ENCODE data around the gene YLPM1.

YLPM1 gene

DNA sequence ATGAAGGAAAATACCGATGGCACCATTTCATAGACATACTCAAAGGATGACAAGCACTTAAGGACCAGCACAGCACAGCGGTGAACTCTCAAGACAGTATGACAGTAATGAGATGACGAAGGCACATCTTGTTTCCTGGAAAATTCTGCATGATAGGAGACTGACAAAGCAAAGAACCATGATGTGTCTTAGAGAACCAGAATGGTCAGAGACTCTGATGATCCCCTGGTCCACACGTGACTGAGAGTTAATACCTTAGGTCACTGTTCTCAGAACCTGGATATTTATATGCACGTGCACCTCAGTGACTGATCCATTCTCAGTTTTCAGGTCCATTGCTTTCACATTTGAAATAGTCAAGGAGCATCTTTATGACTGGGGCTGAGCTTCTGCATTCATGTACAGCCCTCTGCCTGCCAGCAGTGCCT is 77.5 kb downstream of the YLPM1 start:
- no peak for DNase-seq (ENCODE audit: low read depth)

DNA sequence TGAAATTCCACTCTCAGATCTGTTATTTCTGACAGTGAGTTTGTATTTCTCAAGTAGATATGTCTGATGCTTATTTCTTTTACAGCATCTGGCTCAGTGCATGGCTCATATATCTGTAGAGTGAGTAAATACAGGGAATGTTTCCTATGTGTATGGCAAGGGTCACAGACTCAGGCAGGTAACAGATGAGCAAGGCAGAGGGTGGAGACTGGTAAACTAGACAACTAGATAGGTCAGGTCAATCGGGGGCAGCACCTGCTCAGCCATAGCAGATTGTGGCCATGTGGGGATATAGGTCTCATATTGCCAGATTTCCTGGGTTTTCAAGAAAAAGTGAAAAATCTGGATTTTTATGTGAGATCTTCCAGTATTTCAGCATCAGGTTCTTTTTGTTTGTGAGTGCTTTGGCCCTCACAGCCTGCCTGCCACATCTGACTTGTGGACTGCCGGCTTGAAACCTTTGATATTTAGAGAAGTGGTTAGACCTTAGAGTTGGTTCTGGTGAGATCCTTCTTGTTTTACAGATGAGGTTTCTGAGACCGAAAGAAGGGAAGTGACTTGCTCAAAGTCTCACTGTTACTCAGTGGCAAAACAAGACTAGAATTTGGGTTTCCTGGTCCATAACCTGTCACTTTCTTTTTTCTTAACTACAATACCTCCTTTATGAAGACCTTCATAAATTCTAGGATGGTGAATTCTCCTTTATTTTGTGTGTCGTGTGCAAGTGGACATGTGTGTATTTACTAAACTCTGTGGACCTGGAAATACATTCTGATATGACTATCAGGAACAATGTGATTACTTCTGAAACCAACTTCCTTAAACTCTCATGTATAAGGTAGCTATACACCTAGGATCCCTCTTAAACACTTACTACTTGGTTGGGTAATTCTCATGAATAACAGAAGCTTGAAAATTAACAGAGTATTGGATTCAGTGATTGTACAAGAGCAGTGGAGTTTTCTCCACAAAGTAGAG is 78.4 kb downstream of the YLPM1 start:
- no peak for DNase-seq (ENCODE audit: low read depth)

DNA sequence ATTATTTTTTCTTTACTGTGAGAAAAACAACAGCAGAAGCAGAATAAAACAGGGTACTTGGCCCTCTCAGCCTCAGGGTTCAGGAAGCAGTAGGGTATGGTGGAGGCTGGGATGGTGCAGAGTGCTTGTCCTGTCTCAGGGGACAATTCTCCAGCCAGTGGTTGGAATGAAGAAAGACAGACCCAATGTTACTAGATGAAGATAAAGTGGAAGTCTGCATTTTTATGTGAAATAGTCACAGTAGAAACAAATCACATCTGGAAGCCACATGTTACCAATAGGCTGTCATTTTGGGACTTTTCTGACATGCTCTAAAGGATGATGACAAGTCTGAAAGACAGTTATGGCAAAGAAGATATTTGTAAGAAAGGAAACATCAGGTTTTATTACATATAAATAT is 80.5 kb downstream of the YLPM1 start:
- DNase-seq (ENCODE audit: low read depth), result no peak

DNA sequence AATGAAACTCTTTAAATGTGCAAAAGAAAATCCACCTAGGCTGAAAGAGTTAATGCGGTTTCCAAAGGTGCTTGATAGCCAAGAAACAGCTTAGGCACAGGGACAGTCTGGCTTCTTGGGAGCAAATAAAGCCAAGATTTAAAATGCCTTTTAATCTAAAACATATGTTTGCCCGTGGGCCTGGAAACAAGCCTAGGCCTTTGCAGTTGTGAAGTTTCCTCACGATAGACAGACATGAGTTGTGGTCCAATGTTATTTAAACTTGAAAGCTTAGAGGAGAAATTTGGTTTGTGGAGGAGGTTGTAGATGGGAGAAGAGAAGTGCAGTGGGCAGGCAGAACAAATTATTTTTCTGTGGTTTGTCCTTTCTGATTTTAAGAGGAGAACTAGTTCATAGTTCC is 83.1 kb downstream of the YLPM1 start:
- no peak for DNase-seq (ENCODE audit: low read depth)

DNA sequence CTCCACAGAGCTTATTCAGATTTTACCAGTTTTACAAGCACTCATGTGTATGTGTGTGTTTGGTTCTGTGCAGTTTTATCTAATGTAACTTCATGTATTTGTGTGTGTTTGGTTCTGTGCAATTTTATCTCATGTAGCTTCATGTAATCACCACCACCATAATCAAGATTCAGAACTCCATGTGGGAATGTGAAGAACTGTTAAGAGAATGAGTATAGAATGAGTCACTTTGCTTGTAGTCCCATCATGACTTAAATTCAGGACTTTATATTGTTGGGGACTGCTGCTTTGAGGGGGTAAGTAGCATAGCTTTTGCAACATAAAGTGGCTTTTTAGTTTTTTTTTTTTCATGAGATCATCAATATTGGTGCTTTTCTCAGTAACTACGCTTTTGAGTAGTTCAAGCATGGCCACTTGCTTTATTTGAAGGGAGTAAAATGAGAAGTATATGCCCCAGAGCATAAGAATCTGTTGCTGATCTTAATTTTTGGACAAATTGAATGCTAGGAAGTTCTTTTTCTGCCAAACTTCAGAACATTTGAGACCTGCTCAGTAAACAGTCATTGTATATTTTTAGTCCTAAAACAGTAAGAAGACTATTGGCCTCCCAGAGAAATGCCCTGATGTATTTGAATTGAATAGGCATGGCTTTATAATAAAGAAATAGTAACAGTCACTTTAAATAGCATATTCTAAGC is 84.0 kb downstream of the YLPM1 start:
- peak; percentile 55 for DNase-seq (ENCODE audit: low read depth)

DNA sequence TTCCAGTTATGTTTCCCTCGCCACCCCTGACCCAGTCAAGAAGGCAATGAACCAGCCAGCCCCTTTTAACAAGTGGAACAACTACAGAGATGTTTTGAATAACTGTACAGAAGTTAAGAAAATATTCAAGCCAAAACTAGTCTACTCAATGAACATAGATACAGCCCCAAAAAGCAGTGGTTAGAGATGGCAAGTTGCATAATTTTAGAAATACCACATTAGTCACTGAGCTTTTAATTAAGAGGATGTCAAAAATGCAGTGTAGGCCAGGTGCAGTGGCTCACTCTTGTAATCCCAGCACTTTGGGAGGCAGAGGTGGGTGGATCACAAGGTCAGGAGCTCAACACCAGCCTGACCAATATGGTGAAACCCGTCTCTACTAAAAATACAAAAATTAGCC is 85.7 kb downstream of the YLPM1 start:
- DNase-seq (ENCODE audit: low read depth), result peak; percentile 34

DNA sequence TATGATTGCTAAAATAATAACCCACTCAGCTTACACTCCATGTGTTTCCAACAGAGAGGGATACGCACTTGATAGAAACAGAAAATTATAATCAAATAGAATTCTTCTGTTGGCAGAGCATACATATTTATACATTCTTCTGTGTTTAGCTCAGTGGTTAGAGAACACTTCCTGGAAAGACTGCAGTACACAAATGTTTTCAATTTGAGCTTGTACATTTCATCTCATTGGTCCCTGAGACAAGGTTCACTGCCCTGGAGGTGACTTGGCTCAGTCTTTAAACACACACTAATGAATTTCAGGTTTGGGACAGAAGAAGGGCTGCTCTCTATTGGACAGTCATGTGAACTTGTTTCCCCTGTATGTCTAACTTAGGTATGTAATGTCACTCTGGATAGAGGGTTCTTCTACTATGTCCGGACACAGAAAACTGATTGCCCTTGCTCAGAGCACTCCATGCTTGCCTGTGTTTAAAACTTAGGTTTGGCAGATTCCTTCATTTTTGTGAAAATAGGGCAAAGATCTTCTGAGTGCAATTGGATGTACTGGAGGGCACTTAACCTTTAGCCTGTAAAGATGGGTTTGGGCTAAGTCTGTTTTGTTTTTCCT is 89.9 kb downstream of the YLPM1 start:
- peak; percentile 38 for DNase-seq (ENCODE audit: low read depth)

DNA sequence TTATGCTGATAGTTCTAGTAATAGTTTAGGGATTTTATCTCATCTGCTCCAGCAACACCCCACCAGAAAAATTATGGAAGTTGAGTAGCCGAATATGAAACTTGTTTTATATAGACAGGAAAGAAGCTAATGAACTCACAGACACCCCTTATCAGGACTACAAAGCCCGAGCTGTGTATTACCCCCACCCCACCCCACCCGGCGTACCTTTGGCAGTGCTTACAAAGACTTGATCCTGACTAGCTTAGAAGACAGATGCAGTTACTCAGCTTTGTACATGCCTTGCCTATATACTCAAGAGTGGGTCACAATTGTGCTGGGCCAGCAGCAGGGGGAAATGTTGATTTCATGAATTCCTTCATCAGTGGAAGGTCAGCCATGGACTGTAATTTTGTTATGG is 90.5 kb downstream of the YLPM1 start:
- DNase-seq (ENCODE audit: low read depth), result no peak

DNA sequence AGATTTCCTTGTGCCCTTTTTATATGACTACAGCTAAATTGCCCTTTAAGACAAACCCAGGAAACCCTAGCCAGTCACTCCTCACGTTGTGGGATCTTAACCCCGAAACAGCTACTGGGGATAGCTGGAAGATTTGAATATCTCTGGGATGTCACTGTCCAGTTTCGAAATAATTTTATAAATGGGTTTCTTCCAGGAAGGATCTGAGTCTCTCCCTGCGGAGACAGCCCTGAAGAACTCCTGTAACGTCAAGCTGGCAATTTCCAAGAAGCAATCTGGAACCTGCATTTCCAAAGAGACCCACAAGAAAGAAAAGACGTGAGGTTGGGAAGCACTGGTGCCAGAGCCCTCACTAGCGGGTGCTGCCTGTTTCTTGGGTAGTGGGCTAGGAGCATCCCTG is 91.9 kb downstream of the YLPM1 start:
- peak; percentile 70 for DNase-seq (ENCODE audit: low read depth)

DNA sequence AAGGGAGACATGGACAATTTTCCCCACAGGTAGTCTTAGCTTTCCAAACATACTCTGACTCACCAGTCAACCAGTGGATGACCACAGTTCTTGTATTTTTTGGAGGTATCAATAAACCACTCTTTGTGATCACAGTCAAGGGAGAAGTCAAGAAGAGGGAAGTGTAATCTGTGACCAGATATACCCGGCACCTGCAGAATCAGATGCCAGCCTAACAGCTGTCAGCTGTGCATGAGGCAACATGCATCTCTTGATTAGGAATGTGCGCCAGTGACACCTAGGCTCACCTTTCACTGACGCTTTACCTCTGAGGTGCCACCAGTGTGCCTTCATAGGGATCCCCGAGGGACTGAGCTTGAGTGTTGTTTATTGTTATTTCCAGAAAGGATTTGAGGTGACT is 92.8 kb downstream of the YLPM1 start:
- no peak for DNase-seq (ENCODE audit: low read depth)

DNA sequence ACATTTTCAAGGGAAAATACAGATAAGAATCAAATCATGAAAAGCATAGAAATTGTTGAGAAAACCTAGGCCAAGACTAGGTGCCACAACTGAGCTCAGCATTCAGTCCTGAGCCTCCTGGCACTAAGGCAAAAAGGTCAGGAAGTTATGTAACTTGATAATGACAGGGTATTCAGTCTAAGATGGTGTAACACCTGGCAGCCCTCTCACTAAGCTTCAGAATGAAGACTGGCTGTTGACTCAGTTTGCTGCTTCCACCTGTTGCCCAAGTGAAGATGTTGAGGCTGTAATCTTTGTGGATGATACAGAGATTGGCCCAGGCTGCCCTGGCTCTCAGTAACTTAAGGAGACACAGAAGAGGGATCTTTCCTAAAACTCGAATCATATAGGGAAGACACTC is 93.2 kb downstream of the YLPM1 start:
- peak; percentile 33 for DNase-seq (ENCODE audit: low read depth)

DNA sequence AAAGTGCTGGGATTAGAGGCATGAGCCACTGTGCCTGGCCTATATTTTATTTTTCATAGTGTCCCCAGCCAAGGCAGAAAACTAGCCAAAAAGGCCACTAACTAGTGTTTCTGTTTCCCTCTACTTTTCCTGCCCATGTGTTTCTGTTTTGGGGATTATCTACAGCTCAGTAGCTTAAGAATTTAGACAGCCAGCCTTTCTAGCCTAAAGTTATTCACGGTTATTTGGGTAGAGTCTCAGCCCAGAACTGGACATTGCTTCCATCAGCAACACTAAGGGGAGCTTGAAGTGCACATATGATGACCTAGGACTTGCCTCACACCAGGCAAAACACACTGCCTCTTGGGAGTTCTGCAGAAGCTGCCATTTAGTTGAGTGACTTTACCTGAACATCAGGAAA is 94.9 kb downstream of the YLPM1 start:
- DNase-seq (ENCODE audit: low read depth), result no peak

DNA sequence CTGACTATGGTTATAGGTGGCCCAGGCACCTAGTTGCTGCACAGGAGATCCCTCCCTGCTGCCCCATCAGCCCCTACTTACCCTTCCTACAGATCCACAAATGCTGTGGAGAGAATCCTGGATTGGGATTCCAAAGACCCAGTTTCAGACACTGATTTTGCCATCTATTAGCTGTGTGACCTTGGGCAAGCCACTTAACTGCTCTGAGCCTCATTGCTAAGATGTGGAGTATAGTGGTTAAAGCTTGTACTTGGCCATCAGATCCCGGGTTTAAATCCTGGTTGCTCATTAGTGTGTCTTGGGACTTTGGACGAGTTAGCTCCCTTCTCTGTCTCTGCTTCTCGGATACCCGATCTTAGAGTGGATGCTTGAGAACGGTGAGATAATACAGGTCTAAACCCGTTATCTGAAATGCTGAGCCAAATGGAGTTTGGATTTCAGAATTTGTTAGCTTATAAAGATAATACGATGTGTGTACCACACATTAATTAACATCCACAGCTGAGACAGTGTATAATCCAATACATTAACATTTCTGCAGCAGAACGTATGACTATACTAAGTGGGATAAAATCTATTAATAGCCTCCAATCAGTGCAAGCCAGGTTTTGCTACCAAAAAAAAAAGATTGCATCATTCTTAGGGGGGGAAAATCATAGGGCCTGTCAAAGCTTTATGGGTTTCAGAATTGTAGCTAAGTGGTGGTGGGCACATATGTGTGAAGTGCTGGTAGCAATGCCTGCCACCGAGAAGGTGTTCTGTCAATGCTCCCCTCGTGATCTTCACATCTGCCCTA is 96.8 kb downstream of the YLPM1 start:
- no peak for DNase-seq (ENCODE audit: low read depth)

DNA sequence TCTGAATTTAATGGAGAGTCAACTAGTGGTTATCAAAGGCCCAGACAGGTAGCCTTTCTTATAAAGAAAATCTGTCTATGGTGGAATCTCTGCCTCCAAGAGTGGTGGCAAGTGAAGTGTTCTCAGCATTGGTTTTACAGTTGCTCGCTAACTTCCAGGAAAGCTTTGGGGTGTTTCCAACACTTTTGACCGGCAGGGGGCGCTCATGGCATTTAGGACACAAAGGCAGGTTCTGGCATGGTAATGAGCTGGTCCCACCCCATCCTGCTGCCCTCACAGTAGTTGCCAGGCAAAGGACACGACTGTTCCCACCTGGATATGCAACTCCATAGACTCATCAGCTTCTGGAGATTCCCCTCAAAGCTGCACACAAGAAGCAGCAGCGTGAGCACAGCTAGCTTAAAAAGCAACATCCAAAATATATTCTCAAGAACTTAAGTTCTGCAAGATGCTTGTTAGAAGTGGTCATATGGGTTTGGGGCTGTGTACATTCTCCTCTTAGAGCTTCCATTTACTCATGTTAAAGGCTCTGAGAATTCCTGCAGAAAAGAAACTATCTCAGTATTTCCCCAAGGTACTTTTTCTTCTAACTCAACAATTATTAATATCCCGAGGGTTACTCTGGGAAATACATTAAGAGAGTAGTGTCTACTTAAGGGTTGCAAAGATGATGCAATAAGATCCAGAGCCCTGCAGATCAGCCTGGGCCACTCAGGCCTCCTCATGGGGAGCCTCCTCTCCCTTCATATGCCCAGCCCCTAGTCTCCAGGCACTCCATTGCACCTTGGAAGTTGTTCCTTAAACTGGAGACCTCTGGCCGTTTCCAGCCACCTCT is 98.0 kb downstream of the YLPM1 start:
- peak; percentile 71 for DNase-seq (ENCODE audit: low read depth)

DNA sequence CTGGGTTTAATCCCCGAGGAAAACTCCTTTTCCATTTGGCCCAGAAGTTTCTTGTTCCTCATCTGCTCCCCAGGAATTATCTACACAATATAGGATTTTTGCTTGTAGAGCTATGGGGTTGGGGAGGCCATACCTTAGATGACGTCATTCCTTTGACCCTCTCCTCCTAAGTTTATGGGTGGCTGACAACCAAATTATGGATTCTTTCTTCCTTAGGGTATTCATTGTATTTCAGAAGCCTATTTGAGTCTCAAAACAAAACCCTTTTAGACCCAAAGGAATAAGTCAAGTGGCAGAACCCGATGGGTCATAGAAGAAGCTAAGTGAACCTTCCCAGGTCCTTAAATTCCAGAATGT is 98.6 kb downstream of the YLPM1 start:
- no peak for DNase-seq (ENCODE audit: low read depth)

DNA sequence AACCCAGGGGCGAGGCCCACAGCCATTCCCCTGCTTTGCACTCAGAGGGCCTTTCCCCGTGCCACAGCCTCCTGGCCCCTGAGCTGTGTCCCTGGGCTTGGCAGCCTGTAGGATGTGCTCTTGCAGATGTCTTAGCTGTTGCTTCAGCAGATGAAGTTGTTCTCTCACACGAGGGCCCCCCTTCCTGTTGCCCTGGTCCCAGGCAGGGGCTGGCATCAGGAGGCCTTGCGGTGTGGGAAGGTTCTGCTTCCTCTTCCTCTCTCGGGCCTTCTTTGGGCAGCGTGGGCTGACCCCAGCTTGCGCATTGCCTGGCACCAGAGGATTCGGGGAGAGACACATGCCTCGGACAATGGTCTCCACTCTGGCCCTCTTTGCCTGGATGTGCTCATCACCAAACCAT is 100.2 kb downstream of the YLPM1 start:
- DNase-seq (ENCODE audit: low read depth), result no peak

DNA sequence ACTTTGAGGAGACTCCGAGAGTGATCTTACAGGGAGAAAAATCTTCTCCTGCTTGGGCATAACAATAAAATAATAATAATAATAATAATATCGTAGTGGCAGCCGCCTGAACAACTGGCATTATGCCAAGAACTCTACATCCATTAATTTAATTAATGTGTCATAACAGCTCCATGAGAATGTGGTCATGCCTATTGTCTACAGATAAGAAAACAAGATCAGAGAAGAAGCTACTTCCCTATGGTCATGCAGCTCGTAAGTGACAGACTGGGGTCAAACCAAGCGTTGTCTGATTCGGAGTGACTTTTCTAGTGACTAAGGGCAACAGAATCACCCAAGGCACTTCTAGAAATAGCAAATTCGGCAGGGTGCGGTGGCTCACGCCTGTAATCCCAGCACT is 101.1 kb downstream of the YLPM1 start:
- DNase-seq (ENCODE audit: low read depth), result no peak

DNA sequence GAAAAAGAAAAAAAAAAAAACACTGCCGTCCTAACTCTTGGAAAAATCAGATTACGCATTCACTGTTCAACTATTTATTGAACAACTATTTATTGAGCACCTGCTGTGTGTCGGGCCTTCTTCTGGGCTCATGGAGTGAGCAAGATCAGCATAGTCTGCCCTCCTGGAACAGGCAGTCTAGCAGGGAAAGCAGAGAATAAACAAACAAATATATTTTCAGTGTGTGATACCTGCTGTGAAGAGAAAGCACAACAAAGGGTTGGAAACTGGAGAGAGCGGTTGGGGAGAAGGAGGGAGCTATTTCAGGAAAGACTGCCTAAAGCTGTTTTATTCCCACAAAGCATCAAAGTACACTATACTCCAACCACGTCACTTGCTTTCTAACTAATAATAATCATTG is 102.0 kb downstream of the YLPM1 start:
- DNase-seq (ENCODE audit: low read depth), result no peak

DNA sequence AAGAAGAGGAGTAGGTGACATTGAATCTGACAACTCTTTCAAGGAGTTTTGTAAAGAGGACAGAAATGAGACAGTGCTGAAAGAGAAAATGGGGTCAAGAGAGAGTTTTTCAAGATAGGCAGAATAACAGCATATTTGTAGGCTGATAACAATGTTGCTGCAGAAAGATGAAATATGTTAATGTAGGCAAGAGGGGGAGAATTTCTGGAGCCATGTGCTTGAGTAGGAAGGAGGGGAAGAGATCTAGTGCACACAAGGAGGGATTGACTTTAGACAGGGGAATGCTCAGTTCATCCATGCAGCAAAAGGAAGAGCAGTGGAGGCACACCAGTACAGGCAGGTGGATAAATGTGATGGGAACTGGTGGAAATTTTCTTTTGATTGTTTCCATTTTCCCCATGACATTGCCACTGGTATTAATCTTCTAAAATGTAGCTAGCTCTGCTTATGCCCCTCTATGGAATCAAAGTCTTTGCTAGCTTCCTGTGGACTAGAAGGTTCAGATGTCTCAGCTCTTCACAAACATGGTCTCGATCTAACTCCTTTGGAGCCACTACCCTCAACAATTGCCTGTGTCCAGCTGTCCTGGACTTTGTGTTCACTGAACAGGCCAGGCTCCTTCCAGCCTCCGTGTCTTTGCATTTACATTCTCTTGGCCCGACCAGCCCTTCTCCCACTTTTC is 103.7 kb downstream of the YLPM1 start:
- DNase-seq (ENCODE audit: low read depth), result no peak

DNA sequence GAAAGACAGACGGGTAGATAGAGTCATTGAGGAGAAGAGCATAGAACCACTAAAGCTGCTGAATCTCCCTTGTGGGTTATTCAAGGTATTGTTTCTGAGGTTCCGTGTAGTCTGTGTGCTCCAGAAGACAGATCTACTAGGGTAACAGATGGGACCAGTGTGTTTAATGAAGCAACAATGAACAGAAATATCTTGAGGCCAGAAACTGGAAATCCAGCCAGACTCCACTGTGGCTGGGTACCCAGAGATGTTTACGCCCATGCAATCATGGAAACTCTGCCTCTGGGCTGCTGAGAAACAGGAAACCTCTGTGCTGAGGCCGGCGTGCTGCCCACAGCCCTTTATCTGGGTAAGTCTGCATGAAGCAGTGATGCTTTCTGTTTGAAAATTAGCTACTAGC is 104.6 kb downstream of the YLPM1 start:
- DNase-seq (ENCODE audit: low read depth), result peak; percentile 31

DNA sequence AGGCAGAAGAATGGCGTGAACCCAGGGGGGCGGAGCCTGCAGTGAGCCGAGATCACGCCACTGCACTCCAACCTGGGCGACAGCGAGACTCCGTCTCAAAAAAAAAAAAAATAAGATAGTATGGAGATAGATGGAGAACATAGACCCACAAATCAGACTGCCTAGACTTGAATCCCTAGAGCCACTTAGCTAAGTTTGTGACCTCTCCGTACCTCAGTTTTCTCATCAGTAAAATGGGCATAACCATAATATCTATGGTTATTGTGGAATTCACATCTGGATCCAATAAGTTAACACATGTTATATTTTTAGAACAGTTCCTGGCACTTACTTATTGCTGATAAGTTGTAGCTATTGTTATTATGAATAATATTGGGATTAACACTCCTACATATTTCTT is 105.6 kb downstream of the YLPM1 start:
- DNase-seq (ENCODE audit: low read depth), result no peak

Measured in amniotic epithelial cell (primary cell).